Epidermal melanocyte (primary cell): ENCODE data around the gene AVPR1A.
"Not testable (repeated sequence)": the region's sequence is repeated elsewhere in the genome, so short reads cannot be mapped to it uniquely, and the experiment has no call there.

Source experiments
- DNase-seq: peaks from one replicate; pipeline ENCODE4 v3.0.0; 2011; ENCODE audit warnings: low spot score; ENCODE audit not compliant: insufficient read length

The AVPR1A gene

GRCh38 chr12:63150713-63151622 is at the start of gene AVPR1A:
TSS of gene AVPR1A (minus strand) at chr12:63151201. CDS start at chr12:63150836, 365 bp downstream.
- no peak for DNase-seq

GRCh38 chr12:63196168-63196567 is 45.2 kb upstream of the AVPR1A start:
- no peak for DNase-seq

- no peak for DNase-seq
Measured at GRCh38 chr12:63179224-63179623, 28.2 kb upstream of the AVPR1A start.

- DNase-seq = no peak
Measured at GRCh38 chr12:63170321-63170720, 19.3 kb upstream of the AVPR1A start.

- DNase-seq = not testable (repeated sequence)
Measured at GRCh38 chr12:63167741-63168140, 16.7 kb upstream of the AVPR1A start.

- DNase-seq = no peak
Measured at GRCh38 chr12:63164911-63165310, 13.9 kb upstream of the AVPR1A start.

GRCh38 chr12:63163541-63163940 is 12.5 kb upstream of the AVPR1A start:
- DNase-seq = no peak

GRCh38 chr12:63155375-63155774 is 4.4 kb upstream of the AVPR1A start:
- DNase-seq = no peak

GRCh38 chr12:63154560-63154959 is 3.6 kb upstream of the AVPR1A start:
- no peak for DNase-seq

GRCh38 chr12:63152321-63152700 is 1.3 kb upstream of the AVPR1A start:
- no peak for DNase-seq

GRCh38 chr12:63151623-63152320 is 771 bp upstream of the AVPR1A start:
- peak; percentile 38 for DNase-seq

- no peak for DNase-seq
Measured at GRCh38 chr12:63149909-63150712, 890 bp downstream of the AVPR1A start.

GRCh38 chr12:63144556-63144955 is 6.4 kb downstream of the AVPR1A start:
- DNase-seq = no peak

GRCh38 chr12:63138488-63138887 is 12.5 kb downstream of the AVPR1A start:
- DNase-seq = no peak

GRCh38 chr12:63133981-63134380 is 17.0 kb downstream of the AVPR1A start:
- no peak for DNase-seq

- no peak for DNase-seq
Measured at GRCh38 chr12:63132201-63132600, 18.8 kb downstream of the AVPR1A start.

- no peak for DNase-seq
Measured at GRCh38 chr12:63129927-63130326, 21.1 kb downstream of the AVPR1A start.

GRCh38 chr12:63124778-63125177 is 26.2 kb downstream of the AVPR1A start:
- no peak for DNase-seq

- DNase-seq = no peak
Measured at GRCh38 chr12:63103494-63104131, 47.4 kb downstream of the AVPR1A start.

GRCh38 chr12:63101920-63102319 is 49.1 kb downstream of the AVPR1A start:
- no peak for DNase-seq

- DNase-seq = no peak
Measured at GRCh38 chr12:63098851-63099250, 52.1 kb downstream of the AVPR1A start.
